ENCODE data around the gene NASP. TPM values are rescaled to one million over a fixed set of nuclear protein-coding genes. Genes with fewer than 3 reads are reported as not detected.

NASP gene
- total RNA-seq, 1 experiment from 2014 or later: 535 TPM

DNA sequence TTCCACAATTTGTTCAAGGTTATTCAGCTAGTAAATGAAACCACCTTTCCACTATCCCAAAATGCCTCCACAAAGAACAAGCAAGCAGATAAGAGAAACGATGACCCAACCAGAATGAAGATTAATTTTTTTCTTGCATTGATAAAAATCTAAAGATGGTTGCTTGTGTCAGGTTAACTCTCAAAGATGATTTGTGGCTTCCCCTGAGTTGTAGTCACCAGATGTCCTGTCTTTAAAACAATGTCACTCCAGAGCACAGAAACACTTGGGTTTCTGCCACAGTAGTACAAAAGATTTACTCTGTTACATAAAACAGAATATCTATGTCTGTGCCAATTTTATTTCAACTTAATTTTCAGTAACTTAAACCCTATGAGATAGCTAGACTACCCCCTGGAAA lies 51.4 kb downstream of the NASP start:
- Mint-ChIP-seq H3K4me3 (no peak overlapping the region), H3K36me3 (peaks cover 40% of the 10 kb centered on the region), H3K4me1 (no peaks in the 10 kb centered on the region), H3K9me3 (no peaks in the 10 kb centered on the region), H3K27me3 (ENCODE audit: low read depth) (no peaks in the 10 kb centered on the region), H3K27ac (no peak overlapping the region)
- DNase-seq (ENCODE audit: low spot score) (no peak), ATAC-seq (no peak)
- no peak for TF ChIP-seq ATF1 (CRISPR knock-in tag; IDR thresholded peaks at IDR 0.05)
- TF ChIP-seq FOXK1 (CRISPR knock-in tag; IDR thresholded peaks at IDR 0.05): no peak
- TF ChIP-seq, protein P1, sequence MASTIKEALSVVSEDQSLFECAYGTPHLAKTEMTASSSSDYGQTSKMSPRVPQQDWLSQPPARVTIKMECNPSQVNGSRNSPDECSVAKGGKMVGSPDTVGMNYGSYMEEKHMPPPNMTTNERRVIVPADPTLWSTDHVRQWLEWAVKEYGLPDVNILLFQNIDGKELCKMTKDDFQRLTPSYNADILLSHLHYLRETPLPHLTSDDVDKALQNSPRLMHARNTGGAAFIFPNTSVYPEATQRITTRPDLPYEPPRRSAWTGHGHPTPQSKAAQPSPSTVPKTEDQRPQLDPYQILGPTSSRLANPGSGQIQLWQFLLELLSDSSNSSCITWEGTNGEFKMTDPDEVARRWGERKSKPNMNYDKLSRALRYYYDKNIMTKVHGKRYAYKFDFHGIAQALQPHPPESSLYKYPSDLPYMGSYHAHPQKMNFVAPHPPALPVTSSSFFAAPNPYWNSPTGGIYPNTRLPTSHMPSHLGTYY (CRISPR knock-in tag; IDR thresholded peaks at IDR 0.05): no peak
- TF ChIP-seq, protein P2, sequence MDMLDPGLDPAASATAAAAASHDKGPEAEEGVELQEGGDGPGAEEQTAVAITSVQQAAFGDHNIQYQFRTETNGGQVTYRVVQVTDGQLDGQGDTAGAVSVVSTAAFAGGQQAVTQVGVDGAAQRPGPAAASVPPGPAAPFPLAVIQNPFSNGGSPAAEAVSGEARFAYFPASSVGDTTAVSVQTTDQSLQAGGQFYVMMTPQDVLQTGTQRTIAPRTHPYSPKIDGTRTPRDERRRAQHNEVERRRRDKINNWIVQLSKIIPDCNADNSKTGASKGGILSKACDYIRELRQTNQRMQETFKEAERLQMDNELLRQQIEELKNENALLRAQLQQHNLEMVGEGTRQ (CRISPR knock-in tag; IDR thresholded peaks at IDR 0.05): no peak
- no peak for TF ChIP-seq ZNF671 (CRISPR knock-in tag; IDR thresholded peaks at IDR 0.05)
- TF ChIP-seq, protein P3, sequence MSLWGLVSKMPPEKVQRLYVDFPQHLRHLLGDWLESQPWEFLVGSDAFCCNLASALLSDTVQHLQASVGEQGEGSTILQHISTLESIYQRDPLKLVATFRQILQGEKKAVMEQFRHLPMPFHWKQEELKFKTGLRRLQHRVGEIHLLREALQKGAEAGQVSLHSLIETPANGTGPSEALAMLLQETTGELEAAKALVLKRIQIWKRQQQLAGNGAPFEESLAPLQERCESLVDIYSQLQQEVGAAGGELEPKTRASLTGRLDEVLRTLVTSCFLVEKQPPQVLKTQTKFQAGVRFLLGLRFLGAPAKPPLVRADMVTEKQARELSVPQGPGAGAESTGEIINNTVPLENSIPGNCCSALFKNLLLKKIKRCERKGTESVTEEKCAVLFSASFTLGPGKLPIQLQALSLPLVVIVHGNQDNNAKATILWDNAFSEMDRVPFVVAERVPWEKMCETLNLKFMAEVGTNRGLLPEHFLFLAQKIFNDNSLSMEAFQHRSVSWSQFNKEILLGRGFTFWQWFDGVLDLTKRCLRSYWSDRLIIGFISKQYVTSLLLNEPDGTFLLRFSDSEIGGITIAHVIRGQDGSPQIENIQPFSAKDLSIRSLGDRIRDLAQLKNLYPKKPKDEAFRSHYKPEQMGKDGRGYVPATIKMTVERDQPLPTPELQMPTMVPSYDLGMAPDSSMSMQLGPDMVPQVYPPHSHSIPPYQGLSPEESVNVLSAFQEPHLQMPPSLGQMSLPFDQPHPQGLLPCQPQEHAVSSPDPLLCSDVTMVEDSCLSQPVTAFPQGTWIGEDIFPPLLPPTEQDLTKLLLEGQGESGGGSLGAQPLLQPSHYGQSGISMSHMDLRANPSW (CRISPR knock-in tag; conservative IDR thresholded peaks at IDR 0.05; ENCODE audit: low read depth): no peak
- no peak for TF ChIP-seq ZNF317 (CRISPR knock-in tag; IDR thresholded peaks at IDR 0.05; ENCODE audit: borderline replicate concordance, low read depth)
- TF ChIP-seq, protein P4, sequence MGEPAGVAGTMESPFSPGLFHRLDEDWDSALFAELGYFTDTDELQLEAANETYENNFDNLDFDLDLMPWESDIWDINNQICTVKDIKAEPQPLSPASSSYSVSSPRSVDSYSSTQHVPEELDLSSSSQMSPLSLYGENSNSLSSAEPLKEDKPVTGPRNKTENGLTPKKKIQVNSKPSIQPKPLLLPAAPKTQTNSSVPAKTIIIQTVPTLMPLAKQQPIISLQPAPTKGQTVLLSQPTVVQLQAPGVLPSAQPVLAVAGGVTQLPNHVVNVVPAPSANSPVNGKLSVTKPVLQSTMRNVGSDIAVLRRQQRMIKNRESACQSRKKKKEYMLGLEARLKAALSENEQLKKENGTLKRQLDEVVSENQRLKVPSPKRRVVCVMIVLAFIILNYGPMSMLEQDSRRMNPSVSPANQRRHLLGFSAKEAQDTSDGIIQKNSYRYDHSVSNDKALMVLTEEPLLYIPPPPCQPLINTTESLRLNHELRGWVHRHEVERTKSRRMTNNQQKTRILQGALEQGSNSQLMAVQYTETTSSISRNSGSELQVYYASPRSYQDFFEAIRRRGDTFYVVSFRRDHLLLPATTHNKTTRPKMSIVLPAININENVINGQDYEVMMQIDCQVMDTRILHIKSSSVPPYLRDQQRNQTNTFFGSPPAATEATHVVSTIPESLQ (CRISPR knock-in tag; IDR thresholded peaks at IDR 0.05): no peak
- TF ChIP-seq JAZF1 (CRISPR knock-in tag; IDR thresholded peaks at IDR 0.05): no peak
- TF ChIP-seq, protein P5, sequence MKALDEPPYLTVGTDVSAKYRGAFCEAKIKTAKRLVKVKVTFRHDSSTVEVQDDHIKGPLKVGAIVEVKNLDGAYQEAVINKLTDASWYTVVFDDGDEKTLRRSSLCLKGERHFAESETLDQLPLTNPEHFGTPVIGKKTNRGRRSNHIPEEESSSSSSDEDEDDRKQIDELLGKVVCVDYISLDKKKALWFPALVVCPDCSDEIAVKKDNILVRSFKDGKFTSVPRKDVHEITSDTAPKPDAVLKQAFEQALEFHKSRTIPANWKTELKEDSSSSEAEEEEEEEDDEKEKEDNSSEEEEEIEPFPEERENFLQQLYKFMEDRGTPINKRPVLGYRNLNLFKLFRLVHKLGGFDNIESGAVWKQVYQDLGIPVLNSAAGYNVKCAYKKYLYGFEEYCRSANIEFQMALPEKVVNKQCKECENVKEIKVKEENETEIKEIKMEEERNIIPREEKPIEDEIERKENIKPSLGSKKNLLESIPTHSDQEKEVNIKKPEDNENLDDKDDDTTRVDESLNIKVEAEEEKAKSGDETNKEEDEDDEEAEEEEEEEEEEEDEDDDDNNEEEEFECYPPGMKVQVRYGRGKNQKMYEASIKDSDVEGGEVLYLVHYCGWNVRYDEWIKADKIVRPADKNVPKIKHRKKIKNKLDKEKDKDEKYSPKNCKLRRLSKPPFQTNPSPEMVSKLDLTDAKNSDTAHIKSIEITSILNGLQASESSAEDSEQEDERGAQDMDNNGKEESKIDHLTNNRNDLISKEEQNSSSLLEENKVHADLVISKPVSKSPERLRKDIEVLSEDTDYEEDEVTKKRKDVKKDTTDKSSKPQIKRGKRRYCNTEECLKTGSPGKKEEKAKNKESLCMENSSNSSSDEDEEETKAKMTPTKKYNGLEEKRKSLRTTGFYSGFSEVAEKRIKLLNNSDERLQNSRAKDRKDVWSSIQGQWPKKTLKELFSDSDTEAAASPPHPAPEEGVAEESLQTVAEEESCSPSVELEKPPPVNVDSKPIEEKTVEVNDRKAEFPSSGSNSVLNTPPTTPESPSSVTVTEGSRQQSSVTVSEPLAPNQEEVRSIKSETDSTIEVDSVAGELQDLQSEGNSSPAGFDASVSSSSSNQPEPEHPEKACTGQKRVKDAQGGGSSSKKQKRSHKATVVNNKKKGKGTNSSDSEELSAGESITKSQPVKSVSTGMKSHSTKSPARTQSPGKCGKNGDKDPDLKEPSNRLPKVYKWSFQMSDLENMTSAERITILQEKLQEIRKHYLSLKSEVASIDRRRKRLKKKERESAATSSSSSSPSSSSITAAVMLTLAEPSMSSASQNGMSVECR (CRISPR knock-in tag; IDR thresholded peaks at IDR 0.05; ENCODE audit: borderline replicate concordance): no peak
- TF ChIP-seq, protein P6, sequence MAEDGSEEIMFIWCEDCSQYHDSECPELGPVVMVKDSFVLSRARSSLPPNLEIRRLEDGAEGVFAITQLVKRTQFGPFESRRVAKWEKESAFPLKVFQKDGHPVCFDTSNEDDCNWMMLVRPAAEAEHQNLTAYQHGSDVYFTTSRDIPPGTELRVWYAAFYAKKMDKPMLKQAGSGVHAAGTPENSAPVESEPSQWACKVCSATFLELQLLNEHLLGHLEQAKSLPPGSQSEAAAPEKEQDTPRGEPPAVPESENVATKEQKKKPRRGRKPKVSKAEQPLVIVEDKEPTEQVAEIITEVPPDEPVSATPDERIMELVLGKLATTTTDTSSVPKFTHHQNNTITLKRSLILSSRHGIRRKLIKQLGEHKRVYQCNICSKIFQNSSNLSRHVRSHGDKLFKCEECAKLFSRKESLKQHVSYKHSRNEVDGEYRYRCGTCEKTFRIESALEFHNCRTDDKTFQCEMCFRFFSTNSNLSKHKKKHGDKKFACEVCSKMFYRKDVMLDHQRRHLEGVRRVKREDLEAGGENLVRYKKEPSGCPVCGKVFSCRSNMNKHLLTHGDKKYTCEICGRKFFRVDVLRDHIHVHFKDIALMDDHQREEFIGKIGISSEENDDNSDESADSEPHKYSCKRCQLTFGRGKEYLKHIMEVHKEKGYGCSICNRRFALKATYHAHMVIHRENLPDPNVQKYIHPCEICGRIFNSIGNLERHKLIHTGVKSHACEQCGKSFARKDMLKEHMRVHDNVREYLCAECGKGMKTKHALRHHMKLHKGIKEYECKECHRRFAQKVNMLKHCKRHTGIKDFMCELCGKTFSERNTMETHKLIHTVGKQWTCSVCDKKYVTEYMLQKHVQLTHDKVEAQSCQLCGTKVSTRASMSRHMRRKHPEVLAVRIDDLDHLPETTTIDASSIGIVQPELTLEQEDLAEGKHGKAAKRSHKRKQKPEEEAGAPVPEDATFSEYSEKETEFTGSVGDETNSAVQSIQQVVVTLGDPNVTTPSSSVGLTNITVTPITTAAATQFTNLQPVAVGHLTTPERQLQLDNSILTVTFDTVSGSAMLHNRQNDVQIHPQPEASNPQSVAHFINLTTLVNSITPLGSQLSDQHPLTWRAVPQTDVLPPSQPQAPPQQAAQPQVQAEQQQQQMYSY (CRISPR knock-in tag; IDR thresholded peaks at IDR 0.05): no peak
- TF ChIP-seq JUN (CRISPR knock-in tag; IDR thresholded peaks at IDR 0.05): no peak
- TF ChIP-seq TP53 (CRISPR knock-in tag; IDR thresholded peaks at IDR 0.05): no peak
- no peak for TF ChIP-seq IRF2 (CRISPR knock-in tag; IDR thresholded peaks at IDR 0.05; ENCODE audit: borderline replicate concordance, low read depth)
- TF ChIP-seq, protein P7, sequence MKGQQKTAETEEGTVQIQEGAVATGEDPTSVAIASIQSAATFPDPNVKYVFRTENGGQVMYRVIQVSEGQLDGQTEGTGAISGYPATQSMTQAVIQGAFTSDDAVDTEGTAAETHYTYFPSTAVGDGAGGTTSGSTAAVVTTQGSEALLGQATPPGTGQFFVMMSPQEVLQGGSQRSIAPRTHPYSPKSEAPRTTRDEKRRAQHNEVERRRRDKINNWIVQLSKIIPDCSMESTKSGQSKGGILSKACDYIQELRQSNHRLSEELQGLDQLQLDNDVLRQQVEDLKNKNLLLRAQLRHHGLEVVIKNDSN (CRISPR knock-in tag; IDR thresholded peaks at IDR 0.05): no peak
- TF ChIP-seq ZNF263 (CRISPR knock-in tag; IDR thresholded peaks at IDR 0.05; ENCODE audit: low read depth): no peak
- no peak for TF ChIP-seq ZNF423 (CRISPR knock-in tag; IDR thresholded peaks at IDR 0.05)
- CTCF ChIA-PET: no interaction called here
- POLR2A ChIA-PET: interaction anchor here (0.6 kb wide), 1 partner anchor 153 kb away, joined by 8 read pairs; no protein-coding TSS in a partner anchor

Data from WTC11 (cell line).